Suprapubic skin (tissue), 4 donors: ENCODE results near the gene INMT.

Experiments
- CTCF ChIP-seq, 2 donors: fragments of 200-600 bp in 1 of 2; fragments of 450-650 bp in 1 of 2; sonication (generic) in 1 of 2; IDR thresholded peaks; one replicate each; pipeline ENCODE4 v1.5.1; 2016 to 2019; ENCODE audit warnings: antibody characterized with exemption in 2 of 2, mild to moderate bottlenecking in 1 of 2, moderate library complexity in 1 of 2
- EP300 ChIP-seq: sonication (generic); formaldehyde crosslinking; IDR thresholded peaks from one replicate; pipeline ENCODE4 v1.6.1; 2017; ENCODE audit warnings: antibody characterized with exemption
- POLR2A ChIP-seq, 2 donors: fragments of 450-650 bp; IDR thresholded peaks; one replicate each; pipeline ENCODE4 v1.6.1; 2017; ENCODE audit warnings: antibody characterized with exemption in 2 of 2, mild to moderate bottlenecking in 2 of 2, moderate library complexity in 2 of 2
- POLR2AphosphoS5 ChIP-seq, 3 donors: sonication (generic); formaldehyde crosslinking; IDR thresholded peaks; one replicate each; pipeline ENCODE4 v1.6.1; 2017; ENCODE audit warnings: antibody characterized with exemption in 3 of 3

GRCh38 chr7:30740417-30741181, 11.3 kb upstream of the INMT start:
- TF ChIP-seq CTCF (IDR thresholded peaks at IDR 0.05) (peak; percentile 86 to 98), POLR2A (IDR thresholded peaks at IDR 0.05) (no peak), EP300 (no peak), POLR2AphosphoS5 (IDR thresholded peaks at IDR 0.05) (no peak)
